Retina (tissue), 1 donor: ENCODE measurements around the gene EP400.
A peak's percentile ranks its signal among the peaks of the same experiment; 100 is the strongest.

ENCODE experiments used
- DNase-seq: peaks from one replicate; pipeline ENCODE4 v3.0.0-alpha.2; 2016

The EP400 gene

DNA sequence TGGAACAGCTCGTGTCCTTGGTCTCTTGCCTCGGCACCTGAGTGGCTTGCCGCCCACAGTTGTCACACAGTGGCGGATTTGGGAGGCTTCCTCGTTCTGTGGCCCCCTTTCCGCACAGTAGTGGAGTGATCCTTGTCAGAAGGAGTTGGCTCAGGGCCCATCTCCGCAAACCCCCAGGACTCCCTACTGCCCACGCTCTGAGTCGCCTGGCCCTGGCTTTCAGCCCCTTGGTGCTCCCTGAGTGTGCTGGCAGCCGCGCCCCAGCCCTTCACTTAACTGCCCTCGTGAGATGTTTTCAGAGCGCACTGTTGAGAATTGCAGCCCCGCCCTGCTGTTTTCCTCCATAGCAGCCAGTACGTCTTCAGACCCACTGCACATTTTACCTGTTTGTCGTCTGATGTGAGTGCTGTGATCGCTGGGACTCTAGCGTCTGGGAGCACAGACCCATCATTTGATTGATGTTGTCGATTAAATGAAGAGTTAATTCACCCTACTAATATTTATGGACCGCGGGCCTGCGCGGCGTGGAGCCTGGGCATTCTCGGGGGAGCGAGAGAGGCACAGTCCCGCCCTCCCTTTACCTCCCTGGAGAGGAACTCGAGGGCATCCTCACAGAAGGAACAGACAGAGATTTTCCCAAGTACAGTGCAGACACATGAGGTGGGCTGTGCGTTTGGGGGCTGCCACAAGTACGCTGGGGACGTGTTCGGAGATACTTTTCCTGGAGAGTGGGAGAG lies 102.6 kb downstream of the EP400 start:
- no peak for DNase-seq

DNA sequence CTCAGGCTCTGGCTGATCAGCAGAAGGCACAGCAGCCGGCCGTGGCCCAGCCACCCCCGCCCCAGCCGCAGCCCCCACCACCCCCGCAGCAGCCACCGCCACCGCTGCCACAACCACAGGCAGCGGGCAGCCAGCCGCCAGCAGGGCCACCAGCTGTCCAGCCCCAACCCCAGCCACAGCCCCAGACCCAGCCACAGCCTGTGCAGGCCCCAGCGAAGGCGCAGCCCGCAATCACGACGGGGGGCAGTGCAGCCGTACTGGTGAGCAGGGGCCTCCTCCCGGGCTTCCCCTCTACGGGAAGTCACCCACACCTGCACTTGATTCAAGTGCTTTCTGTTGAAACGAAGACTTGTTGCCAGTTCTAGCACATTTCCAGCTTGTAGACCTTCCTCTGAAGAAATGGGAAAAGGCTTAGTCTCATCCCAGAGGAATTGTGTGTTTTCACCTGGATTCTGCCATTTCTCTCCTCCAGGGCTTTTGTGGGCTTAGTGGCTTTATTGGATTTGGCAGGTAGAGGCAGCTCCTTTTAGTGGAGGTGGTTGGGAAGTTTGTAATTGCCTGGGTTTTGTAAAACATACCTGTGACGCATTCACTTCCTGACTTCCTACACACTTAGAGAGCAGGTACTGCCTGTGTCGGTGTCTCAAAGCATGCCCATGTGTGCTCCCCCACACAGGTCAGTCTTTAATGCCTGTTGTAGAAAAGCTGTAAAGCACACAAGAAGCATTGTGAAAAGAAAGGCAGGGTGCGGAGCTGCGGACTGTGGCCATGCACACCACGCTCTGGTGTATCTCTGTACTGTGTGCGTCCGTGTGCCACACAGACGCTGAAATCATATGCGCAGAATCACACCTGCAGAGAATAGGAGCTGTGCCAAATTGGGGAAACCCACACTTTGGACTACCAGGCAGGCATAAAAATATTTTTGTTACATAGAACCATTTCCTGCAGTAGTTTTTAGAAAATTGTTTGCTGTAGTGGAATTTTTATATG lies 103.9 kb downstream of the EP400 start:
- DNase-seq, result no peak

DNA sequence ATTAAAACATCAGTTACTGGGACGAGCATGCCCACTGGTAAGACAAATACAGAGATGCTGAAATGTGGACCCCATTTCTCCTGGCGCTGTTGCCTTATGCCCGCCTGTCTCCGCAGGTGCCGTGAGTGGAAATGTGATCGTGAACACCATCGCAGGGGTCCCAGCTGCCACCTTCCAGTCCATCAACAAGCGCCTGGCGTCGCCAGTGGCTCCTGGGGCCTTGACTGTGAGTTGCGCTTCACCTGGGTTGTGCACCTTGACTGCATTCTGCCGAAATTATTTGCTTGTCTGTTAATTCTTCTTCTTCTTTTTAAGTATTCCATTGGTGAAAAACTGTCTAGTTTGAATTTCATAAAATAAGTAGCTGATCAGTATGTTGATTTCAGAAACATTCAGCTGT lies 105.2 kb downstream of the EP400 start:
- no peak for DNase-seq

DNA sequence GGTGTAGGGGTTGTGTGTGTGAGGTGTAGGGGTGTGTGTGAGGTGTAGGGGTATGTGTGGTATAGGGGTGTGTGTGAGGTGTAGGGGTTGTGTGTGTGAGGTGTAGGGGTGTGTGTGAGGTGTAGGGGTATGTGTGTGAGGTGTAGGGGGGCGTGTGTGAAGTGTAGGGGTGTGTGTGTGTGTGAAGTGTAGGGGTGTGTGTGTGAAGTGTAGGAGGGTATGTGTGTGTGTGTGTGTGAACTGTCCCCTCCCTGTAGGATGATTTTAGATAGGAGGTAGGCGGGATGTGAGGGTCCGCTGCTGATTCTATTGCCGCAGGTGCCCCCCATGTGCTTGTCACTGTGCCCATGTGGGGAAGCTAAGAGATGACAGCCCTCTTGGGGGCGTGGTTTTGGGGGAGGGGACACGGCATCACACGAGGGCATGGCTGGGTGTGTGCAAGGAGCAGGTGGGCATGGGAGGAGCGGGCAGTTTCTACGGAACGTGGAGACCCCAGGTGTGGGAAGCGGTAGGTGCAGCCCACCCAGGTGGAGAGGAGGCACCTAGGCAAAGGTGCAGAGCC lies 105.9 kb downstream of the EP400 start:
- DNase-seq, result no peak

- peak; percentile 38 for DNase-seq
These were observed 106.6 kb downstream of the EP400 start for GRCh38 chr12:132056320-132056719.

DNA sequence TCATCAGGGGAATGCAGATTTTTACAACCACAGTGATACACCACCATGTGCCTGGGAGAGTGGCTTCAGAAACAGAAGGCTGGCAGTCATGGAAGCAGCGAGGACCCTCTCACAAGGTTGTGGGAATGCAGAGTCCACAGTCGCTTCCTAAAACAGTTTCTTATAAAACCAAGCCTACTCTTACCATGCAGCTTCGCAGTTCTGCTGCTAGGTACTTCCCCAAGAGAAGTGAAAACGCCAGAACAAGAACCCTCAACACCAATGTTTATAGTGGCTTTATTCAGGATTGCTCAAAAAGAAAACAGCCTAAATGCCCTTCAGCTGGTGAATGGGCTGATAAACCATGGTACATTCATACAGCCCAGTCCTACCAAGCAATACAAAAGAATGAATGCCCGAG lies 107.2 kb downstream of the EP400 start:
- no peak for DNase-seq

DNA sequence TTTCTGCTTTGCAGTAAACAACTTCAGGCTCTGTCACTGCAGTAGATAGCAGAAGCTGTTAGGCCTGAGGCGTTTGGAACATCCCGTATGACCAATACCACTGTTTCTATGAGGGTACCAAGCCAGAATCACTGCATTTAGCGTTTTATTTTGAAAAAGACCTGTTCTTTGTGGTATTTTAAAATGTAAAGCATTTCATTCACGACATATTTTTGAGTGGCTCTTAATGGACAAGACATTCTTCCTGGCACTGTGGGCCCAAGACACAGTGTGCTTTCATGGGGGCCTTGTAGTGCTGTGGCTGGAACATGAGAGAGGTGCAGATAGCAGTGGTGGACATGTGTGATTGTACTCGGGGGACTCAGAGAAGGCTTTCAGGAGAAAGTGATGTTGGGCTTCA lies 107.9 kb downstream of the EP400 start:
- DNase-seq, result no peak

DNA sequence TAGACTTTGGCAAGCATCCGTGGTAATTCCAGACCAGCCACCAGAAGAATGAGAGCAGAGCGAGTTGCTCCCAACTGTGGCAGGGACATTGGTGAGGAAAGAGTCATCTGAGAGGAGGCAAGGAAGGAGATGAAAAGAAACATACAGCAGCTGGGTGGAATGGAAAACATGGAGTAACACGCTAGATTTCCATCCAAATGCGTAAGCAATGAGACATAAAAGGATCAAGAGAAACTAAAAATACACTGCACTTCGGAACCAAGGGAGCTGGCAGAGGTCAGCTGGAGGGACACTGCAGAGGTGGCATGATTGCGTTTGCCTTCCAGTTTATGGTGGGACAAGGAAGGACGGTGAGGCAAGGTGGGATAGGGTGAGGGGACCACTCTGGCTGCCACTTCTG lies 111.5 kb downstream of the EP400 start:
- no peak for DNase-seq

DNA sequence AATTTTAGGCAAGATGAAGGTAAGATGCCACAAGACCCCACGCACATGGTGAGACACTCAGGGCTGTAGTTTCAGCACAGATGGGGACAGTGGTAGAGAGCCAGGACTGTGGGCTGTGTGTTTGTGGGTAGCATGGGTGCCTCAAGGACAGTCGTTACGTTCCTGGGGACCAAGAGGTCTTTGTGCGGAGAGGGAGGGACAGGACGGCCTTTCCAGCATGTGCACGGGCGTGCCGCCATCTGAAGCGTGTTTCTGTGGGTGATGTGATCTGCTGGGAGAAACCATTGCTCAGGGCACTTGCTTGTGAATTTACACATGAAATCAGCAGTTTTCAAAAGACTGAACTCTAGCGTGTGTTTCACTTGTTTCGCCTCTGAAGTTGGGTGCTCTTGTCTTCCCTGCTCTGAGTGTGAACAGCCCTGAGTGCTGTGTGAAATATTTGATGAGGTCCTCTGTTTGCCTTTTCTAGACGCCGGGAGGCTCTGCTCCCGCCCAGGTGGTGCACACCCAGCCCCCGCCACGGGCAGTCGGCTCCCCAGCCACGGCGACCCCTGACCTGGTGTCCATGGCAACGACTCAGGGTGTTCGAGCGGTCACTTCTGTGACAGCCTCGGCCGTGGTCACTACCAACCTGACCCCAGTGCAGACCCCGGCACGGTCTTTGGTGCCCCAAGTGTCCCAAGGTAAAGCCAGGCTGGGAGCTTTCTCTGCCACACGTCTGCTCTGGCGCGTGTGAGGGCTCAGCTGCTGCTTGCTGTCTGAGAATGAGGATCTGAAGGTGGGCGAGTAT lies 112.1 kb downstream of the EP400 start:
- DNase-seq, result no peak

- DNase-seq, result no peak
These were observed 112.7 kb downstream of the EP400 start for GRCh38 chr12:132062481-132062880.

DNA sequence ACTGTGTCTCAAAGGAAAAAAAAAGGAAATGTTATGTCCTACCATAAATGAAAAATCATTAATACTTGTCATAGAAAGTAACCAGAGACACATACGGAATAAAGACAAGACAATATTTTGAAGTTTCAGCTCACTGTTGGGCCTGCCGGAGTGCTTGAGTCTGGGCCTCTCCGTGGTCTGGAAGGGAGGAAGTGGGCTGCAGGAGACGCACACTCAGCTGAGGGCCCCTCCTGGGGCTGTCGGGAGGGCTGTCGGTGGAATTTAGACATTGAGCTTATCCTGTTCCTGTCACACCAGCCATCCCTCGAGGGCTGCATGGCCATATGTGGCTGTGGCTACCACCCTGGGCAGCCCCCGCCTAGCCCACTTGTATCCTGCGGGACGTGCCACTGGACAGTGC lies 113.7 kb downstream of the EP400 start:
- no peak for DNase-seq

- no peak for DNase-seq
These were observed 114.9 kb downstream of the EP400 start for GRCh38 chr12:132064631-132065030.

- DNase-seq, result no peak
These were observed 115.5 kb downstream of the EP400 start for GRCh38 chr12:132065203-132065602.

- no peak for DNase-seq
These were observed 116.0 kb downstream of the EP400 start for GRCh38 chr12:132065609-132066344.

DNA sequence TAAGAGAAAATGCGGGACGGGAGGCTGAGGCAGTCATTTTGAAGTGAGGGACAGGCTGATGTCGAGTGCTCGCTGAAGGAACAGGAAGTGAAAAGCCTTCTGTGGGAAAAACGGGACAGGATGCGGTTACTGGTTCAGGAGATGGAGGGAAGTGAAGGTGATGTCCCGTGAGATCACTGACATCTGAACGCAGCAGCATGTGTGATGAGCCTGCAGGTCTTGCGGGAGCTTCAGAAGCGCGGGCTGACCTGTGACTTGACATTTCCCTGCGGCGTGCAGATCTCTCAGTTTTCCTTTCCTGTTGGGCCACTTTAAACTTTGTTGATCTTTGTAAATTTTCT lies 116.6 kb downstream of the EP400 start:
- DNase-seq, result no peak

GRCh38 chr12:132066749-132067148 lies 117.0 kb downstream of the EP400 start:
- no peak for DNase-seq

DNA sequence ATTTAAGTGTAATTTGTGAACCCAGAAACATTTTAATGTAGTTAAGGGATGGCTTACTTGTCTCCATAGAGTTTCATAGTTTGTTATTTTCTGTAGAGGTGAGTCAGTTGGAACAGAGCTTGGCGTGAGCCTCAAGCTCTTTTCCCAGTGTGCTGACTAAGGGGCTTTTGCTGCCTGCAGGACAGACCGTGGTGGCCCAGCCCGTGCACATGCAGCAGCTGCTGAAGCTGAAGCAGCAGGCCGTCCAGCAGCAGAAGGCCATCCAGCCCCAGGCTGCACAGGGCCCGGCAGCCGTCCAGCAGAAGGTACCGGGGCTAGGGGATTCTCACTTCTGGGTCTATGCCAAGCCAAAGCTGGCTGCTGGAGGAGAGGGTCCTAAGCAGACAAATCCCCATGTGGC lies 117.4 kb downstream of the EP400 start:
- no peak for DNase-seq

DNA sequence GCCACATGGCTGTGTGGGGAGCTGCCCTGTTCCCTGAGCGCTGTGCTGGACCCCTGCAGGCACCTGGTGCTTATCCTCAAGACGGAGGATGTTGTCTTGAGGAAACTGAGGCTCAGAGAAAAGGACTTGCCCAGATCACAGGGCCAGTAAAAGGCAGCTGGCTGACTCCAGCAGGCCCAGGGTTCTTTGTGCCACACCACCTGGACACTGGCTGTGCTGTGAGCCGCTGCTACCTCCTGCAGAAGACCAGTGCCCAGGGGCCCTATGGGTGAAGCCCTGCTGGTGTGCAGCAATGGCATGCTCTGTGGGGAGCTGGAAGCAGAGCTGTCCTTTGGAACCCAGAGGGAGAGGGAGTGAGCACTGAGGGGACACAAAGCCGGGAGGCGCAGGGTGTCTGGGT lies 118.5 kb downstream of the EP400 start:
- DNase-seq, result no peak

DNA sequence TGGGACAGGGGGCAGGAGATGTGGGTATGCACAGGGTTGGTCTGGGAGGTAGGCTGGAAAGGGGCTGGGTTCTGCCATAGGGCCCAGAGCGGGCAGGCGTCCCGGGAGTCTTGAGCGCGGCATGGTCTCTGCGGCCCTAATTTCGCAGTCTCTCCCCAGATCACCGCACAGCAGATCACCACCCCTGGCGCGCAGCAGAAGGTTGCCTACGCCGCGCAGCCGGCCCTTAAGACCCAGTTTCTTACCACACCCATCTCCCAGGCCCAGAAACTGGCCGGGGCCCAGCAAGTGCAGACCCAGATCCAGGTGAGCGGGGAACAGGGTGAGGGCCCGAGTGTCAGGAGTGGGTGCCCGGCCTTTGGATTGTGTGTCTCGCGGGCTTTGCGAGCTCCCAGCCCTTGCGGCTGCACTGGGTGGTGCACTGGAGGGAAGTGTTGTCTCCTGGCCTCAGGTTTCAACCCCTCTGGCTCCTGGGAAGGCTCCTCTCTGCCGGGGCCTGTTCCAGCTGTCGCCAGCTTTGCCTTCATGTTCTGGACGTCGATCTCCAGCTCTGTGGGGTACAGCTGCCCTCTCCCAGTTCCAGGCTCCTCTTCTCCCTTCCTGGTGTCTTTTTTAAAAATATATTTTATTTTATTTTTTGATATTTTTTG lies 119.7 kb downstream of the EP400 start:
- DNase-seq, result no peak

DNA sequence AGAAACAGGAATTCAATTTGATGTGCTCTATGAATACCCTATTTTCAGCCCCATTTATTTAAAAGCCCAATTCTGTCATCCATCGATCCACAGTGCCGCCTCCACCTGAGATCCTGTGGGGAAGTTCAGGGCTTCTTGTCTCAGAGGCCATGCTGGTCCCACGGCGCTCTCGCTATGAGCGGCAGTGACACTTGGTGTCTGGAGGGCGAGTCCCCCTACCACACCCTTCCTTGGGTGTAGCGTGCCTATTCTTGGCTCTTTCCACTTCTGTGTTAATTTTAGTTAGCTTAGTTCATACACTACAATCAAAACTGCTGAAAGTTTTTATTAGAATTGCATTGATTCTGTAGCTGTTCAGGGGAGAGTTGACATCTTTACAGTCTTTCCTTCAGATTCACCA lies 120.6 kb downstream of the EP400 start:
- DNase-seq, result no peak

- DNase-seq, result no peak
These were observed 121.5 kb downstream of the EP400 start for GRCh38 chr12:132071040-132071810.
